KMS-11 (cell line): ENCODE results near the gene PDE11A.

ENCODE experiments used
- H2AFZ ChIP-seq: fragments of 200-600 bp; sonication (generic); 2 replicates; pipeline ENCODE4 v1.6.1; 2016; ENCODE audit warnings: antibody characterized with exemption, mixed run types, low read depth
- H3K27ac ChIP-seq: fragments of 200-600 bp; sonication (generic); 2 replicates; pipeline ENCODE4 v1.6.1; 2016; ENCODE audit warnings: mild to moderate bottlenecking, mixed run types
- H3K27me3 ChIP-seq: fragments of 200-600 bp; sonication (generic); 2 replicates; pipeline ENCODE4 v1.6.1; 2017; ENCODE audit warnings: mild to moderate bottlenecking, low read depth, mixed run types, moderate library complexity; ENCODE audit not compliant: insufficient read depth
- H3K36me3 ChIP-seq: fragments of 200-600 bp; sonication (generic); 2 replicates; pipeline ENCODE4 v1.6.1; 2017; ENCODE audit warnings: mild to moderate bottlenecking, mixed run types; ENCODE audit not compliant: insufficient read depth
- H3K4me1 ChIP-seq: fragments of 200-600 bp; sonication (generic); 2 replicates; pipeline ENCODE4 v1.6.1; 2016; ENCODE audit warnings: mild to moderate bottlenecking, low read depth, mixed run types; ENCODE audit not compliant: poor library complexity, severe bottlenecking
- H3K4me2 ChIP-seq: fragments of 200-600 bp; sonication (generic); 2 replicates; pipeline ENCODE4 v1.7.0; 2016; ENCODE audit warnings: mild to moderate bottlenecking, mixed run types
- H3K4me3 ChIP-seq: fragments of 200-600 bp; sonication (generic); IDR thresholded peaks from 2 replicates; pipeline ENCODE4 v1.6.1; 2017; ENCODE audit warnings: low read depth, low read length, mixed read lengths; ENCODE audit not compliant: insufficient read depth
- H3K79me2 ChIP-seq: fragments of 200-600 bp; sonication (generic); 2 replicates; pipeline ENCODE4 v1.6.1; 2016; ENCODE audit warnings: low read depth, mixed run types; ENCODE audit not compliant: insufficient read depth
- H3K9ac ChIP-seq: fragments of 200-600 bp; sonication (generic); 2 replicates; pipeline ENCODE4 v1.6.1; 2016; ENCODE audit warnings: mild to moderate bottlenecking, mixed run types
- H4K20me1 ChIP-seq: fragments of 200-600 bp; sonication (generic); 2 replicates; pipeline ENCODE4 v1.6.1; 2016; ENCODE audit warnings: mild to moderate bottlenecking, mixed run types; ENCODE audit not compliant: insufficient read depth
- CTCF ChIP-seq: fragments of 200-600 bp; sonication (generic); conservative IDR thresholded peaks from 2 replicates; pipeline ENCODE4 v1.6.1; 2017; ENCODE audit warnings: low read depth, mild to moderate bottlenecking, antibody characterized with exemption, low read length, moderate library complexity, mixed read lengths

PDE11A gene

GRCh38 chr2:177599139-177599688, 473.4 kb downstream of the PDE11A start:
- Histone ChIP-seq H3K4me3 (no peak overlapping the region), H3K4me2 (no peak overlapping the region)

GRCh38 chr2:177598326-177599138, 474.0 kb downstream of the PDE11A start:
- Histone ChIP-seq H3K4me3 (no peak overlapping the region), H3K36me3 (no peaks in the 10 kb centered on the region), H3K27me3 (no peaks in the 10 kb centered on the region), H3K27ac (no peak overlapping the region), H4K20me1 (no peaks in the 10 kb centered on the region), H3K9ac (no peak overlapping the region), H3K4me2 (no peak overlapping the region), H2AFZ (no peak overlapping the region), H3K79me2 (no peaks in the 10 kb centered on the region), H3K4me1 (no peaks in the 10 kb centered on the region)
- TF ChIP-seq CTCF: no peak

More at GRCh38 chr2:177599139-177599688, 473.4 kb downstream of the PDE11A start:
- Histone ChIP-seq H2AFZ (no peak overlapping the region), H4K20me1 (no peaks in the 10 kb centered on the region), H3K27ac (no peak overlapping the region), H3K36me3 (no peaks in the 10 kb centered on the region), H3K79me2 (no peaks in the 10 kb centered on the region), H3K27me3 (no peaks in the 10 kb centered on the region), H3K4me1 (no peaks in the 10 kb centered on the region), H3K9ac (no peak overlapping the region)
- TF ChIP-seq CTCF: no peak

- no peak overlapping the region for H2AFZ ChIP-seq
- H3K36me3 ChIP-seq: no peaks in the 10 kb centered on the region
- H3K27ac ChIP-seq: no peak overlapping the region
- H3K4me3 ChIP-seq: no peak overlapping the region
- H3K4me2 ChIP-seq: no peak overlapping the region
- TF ChIP-seq CTCF: no peak
- H3K9ac ChIP-seq: no peak overlapping the region
- H4K20me1 ChIP-seq: no peaks in the 10 kb centered on the region
- H3K27me3 ChIP-seq: no peaks in the 10 kb centered on the region
- H3K79me2 ChIP-seq: no peaks in the 10 kb centered on the region
- H3K4me1 ChIP-seq: no peaks in the 10 kb centered on the region
Observed at GRCh38 chr2:177597759-177598158, 474.8 kb downstream of the PDE11A start.

- Histone ChIP-seq H3K36me3 (no peaks in the 10 kb centered on the region), H3K27me3 (no peaks in the 10 kb centered on the region), H3K27ac (no peak overlapping the region), H3K4me1 (no peaks in the 10 kb centered on the region), H4K20me1 (no peaks in the 10 kb centered on the region), H2AFZ (no peak overlapping the region), H3K9ac (no peak overlapping the region), H3K4me2 (no peak overlapping the region), H3K4me3 (no peak overlapping the region), H3K79me2 (no peaks in the 10 kb centered on the region)
- TF ChIP-seq CTCF: no peak
Observed at GRCh38 chr2:177596866-177597265, 475.7 kb downstream of the PDE11A start.
